Measurements from ENCODE around the gene GATC.
A peak's percentile ranks its signal among the peaks of the same experiment; 100 is the strongest.

Gene GATC

DNA sequence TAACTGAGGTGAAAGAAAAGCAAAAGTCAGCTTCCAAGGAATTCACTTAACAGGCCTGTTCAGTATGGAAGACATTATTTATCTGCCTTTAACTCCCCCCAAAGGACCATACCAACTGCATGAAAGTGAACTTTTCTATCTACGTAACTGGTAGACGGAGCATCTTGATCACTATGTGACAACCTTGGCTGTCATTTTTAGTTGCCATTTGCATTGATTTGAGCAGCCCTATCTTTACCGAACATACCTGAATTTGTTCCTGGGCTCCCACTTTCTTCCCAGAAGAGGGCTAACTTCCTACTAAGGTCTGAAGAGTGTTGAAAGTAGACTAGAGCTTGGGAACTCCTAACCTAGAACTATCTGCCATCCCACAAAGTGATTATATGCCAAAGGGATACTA lies 13.9 kb downstream of the GATC start:
- 100% methylated on average over 3 of the region's 3 CpGs for WGBS (ENCODE audit: insufficient coverage)
- Histone ChIP-seq H3K4me1 (ENCODE audit: control extremely low read depth in 1 of 4, control insufficient read depth in 4 of 4, insufficient read depth in 4 of 4, low read length in 3 of 4) (no peaks in the 10 kb centered on the region), H3K27ac (ENCODE audit: insufficient read depth in 1 of 2, low read depth in 1 of 2, low read length in 2 of 2, poor library complexity in 1 of 2, severe bottlenecking in 2 of 2) (no peak overlapping the region), H3K27me3 (replicated peaks in 2 of 5; ENCODE audit: control insufficient read depth in 4 of 5, insufficient read depth in 5 of 5, low read length in 4 of 5) (no peaks in the 10 kb centered on the region), H3K4me3 (ENCODE audit: control insufficient read depth in 1 of 7, extremely low read depth in 1 of 7, insufficient read depth in 4 of 7, low read depth in 2 of 7, low read length in 6 of 7) (no peak overlapping the region), H3K9me3 (ENCODE audit: control extremely low read depth in 1 of 5, control insufficient read depth in 4 of 5, insufficient read depth in 2 of 5, low read depth in 1 of 5, low read length in 4 of 5) (no peaks in the 10 kb centered on the region), H3K36me3 (ENCODE audit: control insufficient read depth in 4 of 4, insufficient read depth in 4 of 4, low read length in 3 of 4) (peaks cover 30 to 91% (median 71%) of the 10 kb centered on the region in 4 experiments)
- no peak for DNase-seq
- ChIA-PET POLR2A (interaction anchor here (1.2 to 2.7 kb wide), 2 partner anchors 9 to 16 kb away, joined by 3 to 9 read pairs; partner anchors contain the start of gene SRSF9), CTCF (interaction anchor here (27.3 to 29.5 kb wide), 2 partner anchors 5 to 15 kb away, joined by 545 read pairs; partner anchors contain the start of genes COX6A1, GATC, SRSF9 and TRIAP1)

- POLR2A ChIA-PET = no interaction called here
- H3K4me1 ChIP-seq (ENCODE audit: control extremely low read depth in 1 of 4, control insufficient read depth in 4 of 4, insufficient read depth in 4 of 4, low read length in 3 of 4) = peaks cover 0 to 14% (median 7%) of the 10 kb centered on the region in 4 experiments
- no peak overlapping the region for H3K4me3 ChIP-seq (ENCODE audit: control insufficient read depth in 1 of 7, extremely low read depth in 1 of 7, insufficient read depth in 4 of 7, low read depth in 2 of 7, low read length in 6 of 7)
- CTCF ChIA-PET = interaction anchor here (0.6 to 27.3 kb wide), 4 partner anchors 11 to 107 kb away, joined by 3 to 545 read pairs (median 5); partner anchors contain the start of genes COX6A1, GATC and TRIAP1
- DNase-seq = no peak
- H3K27ac ChIP-seq (ENCODE audit: insufficient read depth in 1 of 2, low read depth in 1 of 2, low read length in 2 of 2, poor library complexity in 1 of 2, severe bottlenecking in 2 of 2) = no peak overlapping the region
- 100% methylated on average over 3 of the region's 3 CpGs for WGBS (ENCODE audit: insufficient coverage)
- H3K36me3 ChIP-seq (ENCODE audit: control insufficient read depth in 4 of 4, insufficient read depth in 4 of 4, low read length in 3 of 4) = peaks cover 27 to 91% (median 64%) of the 10 kb centered on the region in 4 experiments
- H3K9me3 ChIP-seq (ENCODE audit: control extremely low read depth in 1 of 5, control insufficient read depth in 4 of 5, insufficient read depth in 2 of 5, low read depth in 1 of 5, low read length in 4 of 5) = no peaks in the 10 kb centered on the region
- H3K27me3 ChIP-seq (replicated peaks in 2 of 5; ENCODE audit: control insufficient read depth in 4 of 5, insufficient read depth in 5 of 5, low read length in 4 of 5) = no peaks in the 10 kb centered on the region
These were observed 15.9 kb downstream of the GATC start for GRCh38 chr12:120462099-120462640.

DNA sequence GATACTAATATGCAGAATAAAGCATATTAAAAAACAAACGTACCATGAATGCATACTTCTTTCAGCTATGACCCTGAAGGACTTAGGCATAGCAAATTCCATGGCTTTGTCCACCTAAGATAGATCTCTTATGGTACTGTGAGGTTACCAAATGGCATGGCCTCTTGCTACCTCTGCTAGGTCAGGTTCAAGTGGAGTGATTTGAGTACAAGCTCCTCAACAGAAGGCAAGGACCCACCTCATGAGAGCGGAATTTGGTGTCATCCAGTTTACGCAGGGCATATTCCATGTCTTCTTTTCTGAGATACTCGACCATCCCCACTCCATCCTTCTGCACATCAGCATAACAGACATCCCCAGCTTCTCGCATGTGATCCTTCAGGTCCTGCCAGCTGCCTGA lies 17.5 kb downstream of the GATC start:
- POLR2A ChIA-PET = interaction anchor here (0.6 kb wide), 1 partner anchor 46 kb away, joined by 4 read pairs; no protein-coding TSS in a partner anchor
- Histone ChIP-seq H3K36me3 (ENCODE audit: control insufficient read depth in 4 of 4, insufficient read depth in 4 of 4, low read length in 3 of 4) (peaks cover 21 to 80% (median 59%) of the 10 kb centered on the region in 4 experiments), H3K4me3 (ENCODE audit: control insufficient read depth in 1 of 7, extremely low read depth in 1 of 7, insufficient read depth in 4 of 7, low read depth in 2 of 7, low read length in 6 of 7) (no peak overlapping the region), H3K27ac (ENCODE audit: insufficient read depth in 1 of 2, low read depth in 1 of 2, low read length in 2 of 2, poor library complexity in 1 of 2, severe bottlenecking in 2 of 2) (no peak overlapping the region), H3K4me1 (ENCODE audit: control extremely low read depth in 1 of 4, control insufficient read depth in 4 of 4, insufficient read depth in 4 of 4, low read length in 3 of 4) (peaks cover 2 to 29% (median 21%) of the 10 kb centered on the region in 4 experiments), H3K9me3 (ENCODE audit: control extremely low read depth in 1 of 5, control insufficient read depth in 4 of 5, insufficient read depth in 2 of 5, low read depth in 1 of 5, low read length in 4 of 5) (no peaks in the 10 kb centered on the region), H3K27me3 (replicated peaks in 2 of 5; ENCODE audit: control insufficient read depth in 4 of 5, insufficient read depth in 5 of 5, low read length in 4 of 5) (no peaks in the 10 kb centered on the region)
- no peak for DNase-seq
- WGBS (ENCODE audit: insufficient coverage) = 95% methylated on average over 4 of the region's 5 CpGs
- CTCF ChIA-PET = interaction anchor here (1.0 to 27.3 kb wide), 5 partner anchors 9 to 112 kb away, joined by 3 to 545 read pairs (median 4); partner anchors contain the start of genes COX6A1, GATC and TRIAP1

DNA sequence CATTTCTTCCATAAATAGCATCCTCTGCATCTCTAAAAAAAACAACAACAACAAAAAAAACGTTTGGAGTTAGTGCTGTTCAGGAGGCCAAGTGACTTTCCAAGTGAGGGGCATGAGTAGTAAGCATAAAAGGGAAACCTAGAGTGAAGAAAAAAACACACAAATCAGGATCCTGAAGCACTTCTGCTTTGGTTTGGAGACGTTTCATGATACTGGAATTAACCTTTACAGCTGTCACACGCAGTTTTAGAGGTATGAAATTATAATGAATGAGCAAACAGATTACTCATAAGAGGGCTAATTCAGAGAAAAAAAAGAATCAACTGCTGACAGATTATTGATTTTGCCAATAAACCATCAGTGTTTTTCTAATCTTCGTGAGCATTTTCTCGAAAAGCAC lies 19.5 kb downstream of the GATC start:
- H3K9me3 ChIP-seq (ENCODE audit: control extremely low read depth in 1 of 5, control insufficient read depth in 4 of 5, insufficient read depth in 2 of 5, low read depth in 1 of 5, low read length in 4 of 5) = no peaks in the 10 kb centered on the region
- H3K27me3 ChIP-seq (replicated peaks in 2 of 5; ENCODE audit: control insufficient read depth in 4 of 5, insufficient read depth in 5 of 5, low read length in 4 of 5) = no peaks in the 10 kb centered on the region
- no peak for DNase-seq
- H3K36me3 ChIP-seq (ENCODE audit: control insufficient read depth in 4 of 4, insufficient read depth in 4 of 4, low read length in 3 of 4) = peaks cover 17 to 64% (median 45%) of the 10 kb centered on the region in 4 experiments
- H3K4me3 ChIP-seq (ENCODE audit: control insufficient read depth in 1 of 7, extremely low read depth in 1 of 7, insufficient read depth in 4 of 7, low read depth in 2 of 7, low read length in 6 of 7) = no peak overlapping the region
- peaks cover 7 to 36% (median 28%) of the 10 kb centered on the region in 4 experiments for H3K4me1 ChIP-seq (ENCODE audit: control extremely low read depth in 1 of 4, control insufficient read depth in 4 of 4, insufficient read depth in 4 of 4, low read length in 3 of 4)
- no peak overlapping the region for H3K27ac ChIP-seq (ENCODE audit: insufficient read depth in 1 of 2, low read depth in 1 of 2, low read length in 2 of 2, poor library complexity in 1 of 2, severe bottlenecking in 2 of 2)
- WGBS (ENCODE audit: insufficient coverage) = 60% methylated on average over 1 of the region's 5 CpGs
- ChIA-PET POLR2A (no interaction called here), CTCF (interaction anchor here (0.7 to 27.3 kb wide), 9 partner anchors 10 to 1024 kb away, joined by 3 to 545 read pairs (median 4); partner anchors contain the start of genes COX6A1, GATC and TRIAP1)

DNA sequence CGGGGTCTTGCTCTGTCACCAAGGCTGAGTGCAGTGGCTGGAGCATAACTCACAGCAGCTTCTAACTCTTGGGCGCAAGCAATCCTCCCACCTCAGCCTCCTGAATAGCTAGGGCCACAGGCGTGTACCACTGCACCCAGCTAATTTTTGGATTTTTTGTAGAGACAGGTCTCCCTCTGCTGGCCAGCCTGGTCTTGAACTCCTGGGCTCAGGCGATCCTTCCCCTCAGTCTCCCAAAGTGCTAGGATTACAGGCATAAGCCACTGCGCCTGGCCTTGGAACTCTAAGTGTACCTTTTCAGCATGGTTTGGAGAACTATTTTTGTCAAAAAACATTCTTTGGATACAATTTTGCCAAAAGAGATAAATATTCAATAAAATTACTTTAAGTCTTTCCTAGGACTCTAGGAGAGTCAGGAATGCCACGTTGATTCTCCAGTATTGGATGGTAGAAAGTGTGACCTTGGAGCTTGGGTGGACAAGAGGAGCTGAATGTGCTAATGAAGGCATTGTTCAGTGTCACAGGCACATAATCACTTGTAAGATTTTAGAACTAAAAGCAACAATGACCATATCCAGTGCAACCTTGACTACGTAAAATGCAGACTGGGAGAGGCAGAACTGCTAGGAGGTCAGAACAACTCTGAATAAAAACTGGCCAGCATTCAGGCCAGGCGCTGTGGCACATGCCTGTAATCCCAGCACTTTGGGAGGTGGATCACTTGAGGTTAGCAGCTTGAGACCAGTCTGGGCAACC lies 20.5 kb downstream of the GATC start:
- Histone ChIP-seq H3K4me3 (ENCODE audit: control insufficient read depth in 1 of 7, extremely low read depth in 1 of 7, insufficient read depth in 4 of 7, low read depth in 2 of 7, low read length in 6 of 7) (no peak overlapping the region), H3K27me3 (replicated peaks in 2 of 5; ENCODE audit: control insufficient read depth in 4 of 5, insufficient read depth in 5 of 5, low read length in 4 of 5) (no peaks in the 10 kb centered on the region), H3K36me3 (ENCODE audit: control insufficient read depth in 4 of 4, insufficient read depth in 4 of 4, low read length in 3 of 4) (peaks cover 17 to 55% (median 41%) of the 10 kb centered on the region in 4 experiments), H3K4me1 (ENCODE audit: control extremely low read depth in 1 of 4, control insufficient read depth in 4 of 4, insufficient read depth in 4 of 4, low read length in 3 of 4) (peaks cover 7 to 36% (median 28%) of the 10 kb centered on the region in 4 experiments), H3K27ac (ENCODE audit: insufficient read depth in 1 of 2, low read depth in 1 of 2, low read length in 2 of 2, poor library complexity in 1 of 2, severe bottlenecking in 2 of 2) (no peak overlapping the region), H3K9me3 (ENCODE audit: control extremely low read depth in 1 of 5, control insufficient read depth in 4 of 5, insufficient read depth in 2 of 5, low read depth in 1 of 5, low read length in 4 of 5) (no peaks in the 10 kb centered on the region)
- ChIA-PET CTCF (interaction anchor here (0.6 to 27.3 kb wide), 15 partner anchors 9 to 1023 kb away, joined by 3 to 545 read pairs (median 4); partner anchors contain the start of genes COX6A1, GATC, SIRT4 and TRIAP1), POLR2A (no interaction called here)
- WGBS (ENCODE audit: insufficient coverage) = 69% methylated on average over 6 of the region's 8 CpGs
- peak; percentile 69 to 81 (median 81) for DNase-seq

GRCh38 chr12:120467439-120467838 lies 21.2 kb downstream of the GATC start:
- Histone ChIP-seq H3K36me3 (ENCODE audit: control insufficient read depth in 4 of 4, insufficient read depth in 4 of 4, low read length in 3 of 4) (peaks cover 15 to 48% (median 35%) of the 10 kb centered on the region in 4 experiments), H3K27ac (ENCODE audit: insufficient read depth in 1 of 2, low read depth in 1 of 2, low read length in 2 of 2, poor library complexity in 1 of 2, severe bottlenecking in 2 of 2) (no peak overlapping the region), H3K4me3 (ENCODE audit: control insufficient read depth in 1 of 7, extremely low read depth in 1 of 7, insufficient read depth in 4 of 7, low read depth in 2 of 7, low read length in 6 of 7) (peak overlapping the region in 1 of 7 experiments; percentile 93), H3K4me1 (ENCODE audit: control extremely low read depth in 1 of 4, control insufficient read depth in 4 of 4, insufficient read depth in 4 of 4, low read length in 3 of 4) (peaks cover 7 to 39% (median 28%) of the 10 kb centered on the region in 4 experiments), H3K27me3 (replicated peaks in 2 of 5; ENCODE audit: control insufficient read depth in 4 of 5, insufficient read depth in 5 of 5, low read length in 4 of 5) (no peaks in the 10 kb centered on the region), H3K9me3 (ENCODE audit: control extremely low read depth in 1 of 5, control insufficient read depth in 4 of 5, insufficient read depth in 2 of 5, low read depth in 1 of 5, low read length in 4 of 5) (no peaks in the 10 kb centered on the region)
- CTCF ChIA-PET = interaction anchor here (0.8 to 27.3 kb wide), 9 partner anchors 8 to 165 kb away, joined by 3 to 545 read pairs (median 5); partner anchors contain the start of genes COX6A1, DYNLL1, GATC and SIRT4
- POLR2A ChIA-PET = interaction anchor here (0.6 to 1.5 kb wide), 3 partner anchors 15 to 174 kb away, joined by 3 to 4 read pairs (median 3); partner anchors contain the start of gene RNU4-1
- no peak for DNase-seq
- 97% methylated on average over 4 of the region's 6 CpGs for WGBS (ENCODE audit: insufficient coverage)

Data from common myeloid progenitor, CD34-positive (primary cell).